NT2/D1 (cell line): ENCODE measurements around the gene TLE4.

Experiments
- SUZ12 ChIP-seq: IDR thresholded peaks from 2 replicates; pipeline ENCODE4 v1.6.1; 2011; ENCODE audit not compliant: insufficient read length, insufficient read depth; ENCODE audit errors: extremely low read depth
- ZNF274 ChIP-seq: IDR thresholded peaks from 2 replicates; pipeline ENCODE4 v1.6.1; 2011; ENCODE audit warnings: mild to moderate bottlenecking, low read depth, low read length

GRCh38 chr9:79731171-79731890, 159.6 kb downstream of the TLE4 start:
- no peak for TF ChIP-seq ZNF274
- TF ChIP-seq SUZ12 = no peak
